Raji (cell line): ENCODE data around the gene PPP2R3A.

Experiments
- POLR2A ChIP-seq: IDR thresholded peaks from 2 replicates; pipeline ENCODE4 v1.6.1; 2011; ENCODE audit warnings: low read depth, low read length, control low read depth; ENCODE audit not compliant: insufficient read depth

PPP2R3A gene

GRCh38 chr3:136161516-136161915 is 196.0 kb downstream of the PPP2R3A start:
- TF ChIP-seq POLR2A, result no peak

GRCh38 chr3:136162322-136162721 is 196.8 kb downstream of the PPP2R3A start:
- no peak for TF ChIP-seq POLR2A

GRCh38 chr3:136166507-136166906 is 201.0 kb downstream of the PPP2R3A start:
- TF ChIP-seq POLR2A, result no peak

GRCh38 chr3:136171097-136171542 is 205.6 kb downstream of the PPP2R3A start:
- no peak for TF ChIP-seq POLR2A

- TF ChIP-seq POLR2A, result no peak
Measured at GRCh38 chr3:136173939-136174490, 208.5 kb downstream of the PPP2R3A start.

- TF ChIP-seq POLR2A, result no peak
Measured at GRCh38 chr3:136177876-136178275, 212.3 kb downstream of the PPP2R3A start.

- TF ChIP-seq POLR2A, result no peak
Measured at GRCh38 chr3:136181741-136182140, 216.2 kb downstream of the PPP2R3A start.

- TF ChIP-seq POLR2A, result no peak
Measured at GRCh38 chr3:136184703-136185102, 219.2 kb downstream of the PPP2R3A start.

GRCh38 chr3:136186344-136186743 is 220.8 kb downstream of the PPP2R3A start:
- TF ChIP-seq POLR2A, result no peak

GRCh38 chr3:136186846-136187245 is 221.3 kb downstream of the PPP2R3A start:
- no peak for TF ChIP-seq POLR2A

GRCh38 chr3:136187868-136188267 is 222.3 kb downstream of the PPP2R3A start:
- TF ChIP-seq POLR2A, result no peak

GRCh38 chr3:136189043-136189442 is 223.5 kb downstream of the PPP2R3A start:
- TF ChIP-seq POLR2A, result no peak

GRCh38 chr3:136189859-136190617 is 224.5 kb downstream of the PPP2R3A start:
- no peak for TF ChIP-seq POLR2A

- TF ChIP-seq POLR2A, result no peak
Measured at GRCh38 chr3:136192831-136193230, 227.3 kb downstream of the PPP2R3A start.

- TF ChIP-seq POLR2A, result no peak
Measured at GRCh38 chr3:136193278-136194054, 227.9 kb downstream of the PPP2R3A start.
